ENCODE data around the gene ATP10A. TPM values are rescaled to one million over a fixed set of nuclear protein-coding genes. Genes with fewer than 3 reads are reported as not detected.
"Not testable (repeated sequence)": the region's sequence is repeated elsewhere in the genome, so short reads cannot be mapped to it uniquely, and the experiment has no call there.

Gene ATP10A
- total RNA-seq, 3 donors from 2014 or later: 6.4 to 17.4 (median 7.2) TPM

- no peak for DNase-seq (ENCODE audit: low spot score in 2 of 2)
- no peaks in the 10 kb centered on the region for H3K36me3 ChIP-seq
- H3K4me1 ChIP-seq: no peaks in the 10 kb centered on the region
- TF ChIP-seq CTCF (IDR thresholded peaks at IDR 0.05): no peak
- no peak for TF ChIP-seq POLR2A (IDR thresholded peaks at IDR 0.05)
- no peak for TF ChIP-seq POLR2AphosphoS5 (IDR thresholded peaks at IDR 0.05)
- no peaks in the 10 kb centered on the region for H3K27me3 ChIP-seq
- H3K27ac ChIP-seq: no peak overlapping the region
- H3K4me3 ChIP-seq: no peak overlapping the region
- intact Hi-C loops (cut with DNase I; ENCODE audit: low total_unique reads): no loop called here
- no peaks in the 10 kb centered on the region for H3K9me3 ChIP-seq
Measured at GRCh38 chr15:25759421-25759820, 103.7 kb downstream of the ATP10A start.

- H3K4me1 ChIP-seq; H3K27ac ChIP-seq; H3K4me3 ChIP-seq; intact Hi-C loops (cut with DNase I; ENCODE audit: low total_unique reads); H3K36me3 ChIP-seq; H3K27me3 ChIP-seq; DNase-seq (ENCODE audit: low spot score in 2 of 2); H3K9me3 ChIP-seq: not testable (repeated sequence)
Measured at GRCh38 chr15:25758612-25759011, 104.5 kb downstream of the ATP10A start.

GRCh38 chr15:25743548-25744275, 119.4 kb downstream of the ATP10A start:
- no peaks in the 10 kb centered on the region for H3K36me3 ChIP-seq
- no peak for DNase-seq (ENCODE audit: low spot score in 2 of 2)
- no peak overlapping the region for H3K27ac ChIP-seq
- no peaks in the 10 kb centered on the region for H3K4me1 ChIP-seq
- no peaks in the 10 kb centered on the region for H3K27me3 ChIP-seq
- intact Hi-C loops (cut with DNase I; ENCODE audit: low total_unique reads): loop anchor here (5.0 kb wide), 1 partner anchor 34 kb away; no protein-coding TSS in a partner anchor
- no peak overlapping the region for H3K4me3 ChIP-seq
- H3K9me3 ChIP-seq: no peaks in the 10 kb centered on the region
- TF ChIP-seq POLR2A (IDR thresholded peaks at IDR 0.05) (no peak), CTCF (IDR thresholded peaks at IDR 0.05) (no peak), POLR2AphosphoS5 (IDR thresholded peaks at IDR 0.05) (no peak)

- TF ChIP-seq POLR2A (IDR thresholded peaks at IDR 0.05) (no peak), CTCF (IDR thresholded peaks at IDR 0.05) (no peak), POLR2AphosphoS5 (IDR thresholded peaks at IDR 0.05) (no peak)
- Histone ChIP-seq H3K27ac (no peak overlapping the region), H3K36me3 (no peaks in the 10 kb centered on the region), H3K9me3 (no peaks in the 10 kb centered on the region), H3K27me3 (no peaks in the 10 kb centered on the region), H3K4me3 (no peak overlapping the region), H3K4me1 (no peaks in the 10 kb centered on the region)
- no peak for DNase-seq (ENCODE audit: low spot score in 2 of 2)
- intact Hi-C loops (cut with DNase I; ENCODE audit: low total_unique reads): loop anchor here (5.0 kb wide), 1 partner anchor 34 kb away; no protein-coding TSS in a partner anchor
Measured at GRCh38 chr15:25742776-25743547, 120.2 kb downstream of the ATP10A start.

GRCh38 chr15:25742041-25742730, 120.9 kb downstream of the ATP10A start:
- H3K27ac ChIP-seq: no peak overlapping the region
- intact Hi-C loops (cut with DNase I; ENCODE audit: low total_unique reads): loop anchor here (5.0 kb wide), 1 partner anchor 35 kb away; no protein-coding TSS in a partner anchor
- H3K4me3 ChIP-seq: no peak overlapping the region
- DNase-seq (ENCODE audit: low spot score in 2 of 2): no peak
- H3K9me3 ChIP-seq: no peaks in the 10 kb centered on the region
- no peaks in the 10 kb centered on the region for H3K27me3 ChIP-seq
- TF ChIP-seq CTCF (IDR thresholded peaks at IDR 0.05) (no peak), POLR2A (IDR thresholded peaks at IDR 0.05) (no peak), POLR2AphosphoS5 (IDR thresholded peaks at IDR 0.05) (no peak)
- H3K36me3 ChIP-seq: no peaks in the 10 kb centered on the region
- H3K4me1 ChIP-seq: no peaks in the 10 kb centered on the region
